Astrocyte (in vitro differentiated cells and primary cell): Measurements from ENCODE around the gene ME3. TPM values are rescaled to one million over a fixed set of nuclear protein-coding genes. Genes with fewer than 3 reads are reported as not detected.

ENCODE experiments used
- DNase-seq: peaks from one replicate; pipeline ENCODE4 v3.0.0-alpha.2; 2010; ENCODE audit warnings: low read depth
- FAIRE-seq: peaks from 2 replicates; lab custom pipeline; 2011; peaks lifted over from hg19 to GRCh38; lab: Jason Lieb, UNC
- H2AFZ ChIP-seq: 2 replicates; pipeline ENCODE4 v1.6.0; 2012; ENCODE audit warnings: low read depth, low read length, inconsistent platforms
- H3K27ac ChIP-seq: 2 replicates; pipeline ENCODE4 v1.5.1; 2011; ENCODE audit warnings: low read depth, low read length, inconsistent platforms
- H3K27me3 ChIP-seq: 2 replicates; pipeline ENCODE4 v1.6.0; 2011; ENCODE audit warnings: low read length, inconsistent platforms; ENCODE audit not compliant: insufficient read depth
- H3K36me3 ChIP-seq: 2 replicates; pipeline ENCODE4 v1.5.1; 2011; ENCODE audit warnings: low read length, inconsistent platforms; ENCODE audit not compliant: insufficient read depth
- H3K4me1 ChIP-seq: 2 replicates; pipeline ENCODE4 v1.5.1; 2011; ENCODE audit warnings: low read length, inconsistent platforms; ENCODE audit not compliant: insufficient read depth
- H3K4me2 ChIP-seq: 2 replicates; pipeline ENCODE4 v1.6.0; 2012; ENCODE audit warnings: low read length, inconsistent platforms
- H3K4me3 ChIP-seq: 2 replicates; pipeline ENCODE4 v1.5.1; 2011; ENCODE audit warnings: low read depth, mild to moderate bottlenecking, low read length, inconsistent platforms; ENCODE audit not compliant: insufficient read depth
- H3K79me2 ChIP-seq: 2 replicates; pipeline ENCODE4 v1.6.0; 2012; ENCODE audit warnings: mild to moderate bottlenecking, low read length, inconsistent platforms; ENCODE audit not compliant: insufficient read depth
- H3K9ac ChIP-seq: 2 replicates; pipeline ENCODE4 v1.6.0; 2012; ENCODE audit warnings: mild to moderate bottlenecking, low read length, inconsistent platforms
- H3K9me3 ChIP-seq: 2 replicates; pipeline ENCODE4 v1.5.1; 2012; ENCODE audit warnings: low read depth, mild to moderate bottlenecking, low read length, inconsistent platforms; ENCODE audit not compliant: insufficient read depth
- H4K20me1 ChIP-seq: 2 replicates; pipeline ENCODE4 v1.6.0; 2012; ENCODE audit warnings: low read length, inconsistent platforms; ENCODE audit not compliant: insufficient read depth
- H3K27ac Mint-ChIP-seq: one replicate; pipeline ENCODE4 v1.8.0; 2021; ENCODE audit warnings: mild to moderate bottlenecking, mixed read lengths; ENCODE audit not compliant: unreplicated experiment
- H3K27me3 Mint-ChIP-seq: one replicate; pipeline ENCODE4 v1.8.0; 2021; ENCODE audit warnings: low read depth, mixed read lengths; ENCODE audit not compliant: unreplicated experiment
- H3K36me3 Mint-ChIP-seq: one replicate; pipeline ENCODE4 v1.8.0; 2021; ENCODE audit warnings: low read depth, mixed read lengths; ENCODE audit not compliant: unreplicated experiment
- H3K4me1 Mint-ChIP-seq: one replicate; pipeline ENCODE4 v1.8.0; 2021; ENCODE audit warnings: low read depth, mixed read lengths; ENCODE audit not compliant: unreplicated experiment
- H3K4me3 Mint-ChIP-seq: one replicate; pipeline ENCODE4 v1.8.0; 2021; ENCODE audit warnings: mild to moderate bottlenecking, moderate library complexity, mixed read lengths; ENCODE audit not compliant: unreplicated experiment
- H3K9me3 Mint-ChIP-seq: one replicate; pipeline ENCODE4 v1.8.0; 2021; ENCODE audit warnings: mild to moderate bottlenecking, mixed read lengths; ENCODE audit not compliant: unreplicated experiment
- CTCF ChIP-seq: IDR thresholded peaks from 2 replicates; pipeline ENCODE4 v1.5.1; 2011; ENCODE audit warnings: low read depth, mild to moderate bottlenecking, inconsistent platforms, low read length, moderate library complexity; ENCODE audit not compliant: insufficient read depth
- EZH2 ChIP-seq: IDR thresholded peaks from 2 replicates; pipeline ENCODE4 v1.6.1; 2012; ENCODE audit warnings: mild to moderate bottlenecking, low read length, inconsistent platforms; ENCODE audit not compliant: insufficient read depth
- total RNA-seq: library from RNA; stranded (reverse); gene quantifications from 2 replicates; pipeline ENCODE4 v1.2.1, GENCODE V29; 2021

The ME3 gene
- total RNA-seq, 1 donor from 2014 or later: 28.6 TPM

GRCh38 chr11:86482692-86483091 lies 189.7 kb downstream of the ME3 start:
- Histone ChIP-seq H3K36me3 (no peaks in the 10 kb centered on the region), H3K9me3 (no peaks in the 10 kb centered on the region), H3K4me3 (no peak overlapping the region), H3K9ac (no peak overlapping the region), H4K20me1 (no peaks in the 10 kb centered on the region), H3K79me2 (no peaks in the 10 kb centered on the region), H3K27ac (no peak overlapping the region), H2AFZ (no peak overlapping the region), H3K4me1 (peaks cover 32% of the 10 kb centered on the region), H3K27me3 (no peaks in the 10 kb centered on the region), H3K4me2 (no peak overlapping the region)
- Mint-ChIP-seq H3K27me3 (no peaks in the 10 kb centered on the region), H3K4me3 (no peak overlapping the region), H3K9me3 (no peaks in the 10 kb centered on the region), H3K27ac (peak overlapping the region; percentile 45), H3K4me1 (peaks cover 58% of the 10 kb centered on the region), H3K36me3 (peaks cover 6% of the 10 kb centered on the region)
- DNase-seq (no peak), FAIRE-seq (no peak)
- TF ChIP-seq EZH2 (no peak), CTCF (no peak)

GRCh38 chr11:86481399-86481798 lies 191.0 kb downstream of the ME3 start:
- Histone ChIP-seq H3K79me2 (no peaks in the 10 kb centered on the region), H2AFZ (no peak overlapping the region), H3K4me3 (no peak overlapping the region), H3K9me3 (no peaks in the 10 kb centered on the region), H3K36me3 (no peaks in the 10 kb centered on the region), H3K4me2 (no peak overlapping the region), H3K27ac (no peak overlapping the region), H3K9ac (no peak overlapping the region), H3K27me3 (no peaks in the 10 kb centered on the region), H4K20me1 (no peaks in the 10 kb centered on the region), H3K4me1 (peaks cover 36% of the 10 kb centered on the region)
- DNase-seq (no peak), FAIRE-seq (no peak)
- H3K9me3 Mint-ChIP-seq: no peaks in the 10 kb centered on the region
- H3K4me1 Mint-ChIP-seq: peaks cover 59% of the 10 kb centered on the region
- peak overlapping the region; percentile 77 for H3K27ac Mint-ChIP-seq
- no peaks in the 10 kb centered on the region for H3K36me3 Mint-ChIP-seq
- no peak overlapping the region for H3K4me3 Mint-ChIP-seq
- no peak for TF ChIP-seq CTCF
- no peak for TF ChIP-seq EZH2
- H3K27me3 Mint-ChIP-seq: no peaks in the 10 kb centered on the region

GRCh38 chr11:86478348-86478747 lies 194.1 kb downstream of the ME3 start:
- TF ChIP-seq EZH2 (no peak), CTCF (no peak)
- Mint-ChIP-seq H3K4me1 (peaks cover 43% of the 10 kb centered on the region), H3K9me3 (peaks cover 5% of the 10 kb centered on the region), H3K36me3 (peaks cover 5% of the 10 kb centered on the region), H3K4me3 (no peak overlapping the region), H3K27me3 (no peaks in the 10 kb centered on the region), H3K27ac (peak overlapping the region; percentile 42)
- Histone ChIP-seq H4K20me1 (no peaks in the 10 kb centered on the region), H3K27me3 (no peaks in the 10 kb centered on the region), H3K4me1 (peaks cover 25% of the 10 kb centered on the region), H3K9ac (no peak overlapping the region), H3K36me3 (no peaks in the 10 kb centered on the region), H2AFZ (no peak overlapping the region), H3K4me3 (no peak overlapping the region), H3K27ac (no peak overlapping the region), H3K4me2 (no peak overlapping the region), H3K9me3 (no peaks in the 10 kb centered on the region), H3K79me2 (no peaks in the 10 kb centered on the region)
- DNase-seq (no peak), FAIRE-seq (no peak)
